Measurements from ENCODE around the gene ASH1L.

- TF ChIP-seq CTBP1 (IDR thresholded peaks at IDR 0.05; ENCODE audit: borderline replicate concordance) (no peak), ARNT (IDR thresholded peaks at IDR 0.05) (no peak)
These were observed 95.6 kb downstream of the ASH1L start for GRCh38 chr1:155466996-155467395.
